Ishikawa (cell line): ENCODE data around the gene TTLL1.

ENCODE experiments used
- CEBPB ChIP-seq: IDR thresholded peaks from 2 replicates; pipeline ENCODE4 v1.6.1; 2012
- CREB1 ChIP-seq: IDR thresholded peaks from 2 replicates; pipeline ENCODE4 v1.6.1; 2012; ENCODE audit warnings: low read depth
- EGR1 ChIP-seq: IDR thresholded peaks from 2 replicates; pipeline ENCODE4 v1.6.1; 2012
- EP300 ChIP-seq: IDR thresholded peaks from 2 replicates; pipeline ENCODE4 v1.6.1; 2012; ENCODE audit warnings: borderline replicate concordance
- FOXM1 ChIP-seq: IDR thresholded peaks from 2 replicates; pipeline ENCODE4 v1.6.1; 2012; ENCODE audit warnings: low read depth, borderline replicate concordance
- NFIC ChIP-seq: IDR thresholded peaks from 2 replicates; pipeline ENCODE4 v1.6.1; 2012
- RAD21 ChIP-seq: IDR thresholded peaks from 2 replicates; pipeline ENCODE4 v1.6.1; 2012; ENCODE audit warnings: low read depth
- TAF1 ChIP-seq: IDR thresholded peaks from 2 replicates; pipeline ENCODE4 v1.6.1; 2012; ENCODE audit warnings: low read depth, mild to moderate bottlenecking
- TCF12 ChIP-seq: IDR thresholded peaks from 2 replicates; pipeline ENCODE4 v1.6.1; 2012; ENCODE audit warnings: low read depth
- TEAD4 ChIP-seq: IDR thresholded peaks from 2 replicates; pipeline ENCODE4 v1.6.1; 2012
- YY1 ChIP-seq: IDR thresholded peaks from 2 replicates; pipeline ENCODE4 v1.6.1; 2012; ENCODE audit warnings: low read depth
- ZBTB7A ChIP-seq: IDR thresholded peaks from 2 replicates; pipeline ENCODE4 v1.6.1; 2012; ENCODE audit warnings: low read depth
- TF ChIP-seq, protein P1 (sequence below): IDR thresholded peaks from 2 replicates; pipeline ENCODE4 v1.6.1; 2012
- TF ChIP-seq, protein P2 (sequence below): IDR thresholded peaks from 2 replicates; pipeline ENCODE4 v1.6.1; 2012; ENCODE audit warnings: low read depth, mild to moderate bottlenecking
- TF ChIP-seq, protein P3 (sequence below): IDR thresholded peaks from 2 replicates; pipeline ENCODE4 v1.6.1; 2012

Gene TTLL1

DNA sequence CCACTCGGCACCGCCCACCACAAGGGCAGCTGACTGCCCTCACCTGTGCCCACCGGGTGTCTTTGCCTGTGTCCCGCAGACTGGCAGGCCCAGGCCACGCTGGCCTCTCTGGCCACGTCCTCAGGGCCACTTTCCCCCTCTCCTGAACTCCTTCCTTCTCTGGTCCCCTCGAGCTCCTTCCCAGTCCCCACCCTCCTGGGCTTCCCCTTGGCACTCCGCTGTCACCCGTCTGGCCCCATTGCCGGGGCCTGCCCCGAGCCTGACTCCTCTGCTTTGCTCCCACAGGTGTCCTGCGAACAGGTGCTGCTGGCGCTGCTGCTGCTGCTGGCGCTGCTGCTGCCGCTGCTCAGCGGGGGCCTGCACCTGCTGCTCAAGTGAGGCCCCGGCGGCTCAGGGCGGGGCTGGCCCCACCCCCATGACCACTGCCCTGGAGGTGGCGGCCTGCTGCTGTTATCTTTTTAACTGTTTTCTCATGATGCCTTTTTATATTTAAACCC lies 39.8 kb upstream of the TTLL1 start:
- peak; percentile 60; the same call in 1 of the 2 replicates for TF ChIP-seq ZBTB7A
- TF ChIP-seq TAF1, result no peak
- no peak for TF ChIP-seq CEBPB
- peak; percentile 60 for TF ChIP-seq NFIC
- TF ChIP-seq, protein P1, sequence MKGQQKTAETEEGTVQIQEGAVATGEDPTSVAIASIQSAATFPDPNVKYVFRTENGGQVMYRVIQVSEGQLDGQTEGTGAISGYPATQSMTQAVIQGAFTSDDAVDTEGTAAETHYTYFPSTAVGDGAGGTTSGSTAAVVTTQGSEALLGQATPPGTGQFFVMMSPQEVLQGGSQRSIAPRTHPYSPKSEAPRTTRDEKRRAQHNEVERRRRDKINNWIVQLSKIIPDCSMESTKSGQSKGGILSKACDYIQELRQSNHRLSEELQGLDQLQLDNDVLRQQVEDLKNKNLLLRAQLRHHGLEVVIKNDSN, result 0 out of 2 replicates have a peak, but pooled peaks have one; percentile 33
- TF ChIP-seq RAD21, result no peak; the same call in 1 of the 2 replicates
- no peak for TF ChIP-seq EGR1
- no peak for TF ChIP-seq CREB1
- no peak for TF ChIP-seq FOXM1
- TF ChIP-seq, protein P2, sequence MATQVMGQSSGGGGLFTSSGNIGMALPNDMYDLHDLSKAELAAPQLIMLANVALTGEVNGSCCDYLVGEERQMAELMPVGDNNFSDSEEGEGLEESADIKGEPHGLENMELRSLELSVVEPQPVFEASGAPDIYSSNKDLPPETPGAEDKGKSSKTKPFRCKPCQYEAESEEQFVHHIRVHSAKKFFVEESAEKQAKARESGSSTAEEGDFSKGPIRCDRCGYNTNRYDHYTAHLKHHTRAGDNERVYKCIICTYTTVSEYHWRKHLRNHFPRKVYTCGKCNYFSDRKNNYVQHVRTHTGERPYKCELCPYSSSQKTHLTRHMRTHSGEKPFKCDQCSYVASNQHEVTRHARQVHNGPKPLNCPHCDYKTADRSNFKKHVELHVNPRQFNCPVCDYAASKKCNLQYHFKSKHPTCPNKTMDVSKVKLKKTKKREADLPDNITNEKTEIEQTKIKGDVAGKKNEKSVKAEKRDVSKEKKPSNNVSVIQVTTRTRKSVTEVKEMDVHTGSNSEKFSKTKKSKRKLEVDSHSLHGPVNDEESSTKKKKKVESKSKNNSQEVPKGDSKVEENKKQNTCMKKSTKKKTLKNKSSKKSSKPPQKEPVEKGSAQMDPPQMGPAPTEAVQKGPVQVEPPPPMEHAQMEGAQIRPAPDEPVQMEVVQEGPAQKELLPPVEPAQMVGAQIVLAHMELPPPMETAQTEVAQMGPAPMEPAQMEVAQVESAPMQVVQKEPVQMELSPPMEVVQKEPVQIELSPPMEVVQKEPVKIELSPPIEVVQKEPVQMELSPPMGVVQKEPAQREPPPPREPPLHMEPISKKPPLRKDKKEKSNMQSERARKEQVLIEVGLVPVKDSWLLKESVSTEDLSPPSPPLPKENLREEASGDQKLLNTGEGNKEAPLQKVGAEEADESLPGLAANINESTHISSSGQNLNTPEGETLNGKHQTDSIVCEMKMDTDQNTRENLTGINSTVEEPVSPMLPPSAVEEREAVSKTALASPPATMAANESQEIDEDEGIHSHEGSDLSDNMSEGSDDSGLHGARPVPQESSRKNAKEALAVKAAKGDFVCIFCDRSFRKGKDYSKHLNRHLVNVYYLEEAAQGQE, result no peak
- TF ChIP-seq EP300, result peak; percentile 45; the same call in 1 of the 2 replicates
- TF ChIP-seq TCF12, result peak; percentile 97
- TF ChIP-seq YY1, result no peak
- TF ChIP-seq TEAD4, result peak; percentile 7; the same call in 1 of the 2 replicates
- TF ChIP-seq, protein P3, sequence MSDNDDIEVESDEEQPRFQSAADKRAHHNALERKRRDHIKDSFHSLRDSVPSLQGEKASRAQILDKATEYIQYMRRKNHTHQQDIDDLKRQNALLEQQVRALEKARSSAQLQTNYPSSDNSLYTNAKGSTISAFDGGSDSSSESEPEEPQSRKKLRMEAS, result peak; percentile 59

DNA sequence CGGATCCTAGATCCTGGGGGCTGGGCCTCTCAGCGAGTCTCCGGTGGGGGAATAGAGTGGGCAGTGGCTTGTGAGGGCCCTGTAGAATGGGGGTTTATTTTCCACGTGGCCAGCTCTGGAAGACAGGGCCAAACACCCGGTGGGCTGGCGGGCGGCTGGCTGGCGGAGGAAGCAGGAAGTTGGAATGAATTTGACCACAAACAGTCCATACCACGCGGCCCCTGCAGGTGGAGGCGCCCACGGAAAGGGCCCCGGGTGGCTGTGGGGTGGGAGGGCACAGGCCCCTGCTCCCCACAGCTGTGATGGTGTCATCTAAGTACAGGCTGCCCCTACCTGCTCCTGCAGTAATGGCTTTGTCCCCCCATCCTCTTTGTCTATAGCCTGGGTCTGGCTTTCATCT lies 38.9 kb upstream of the TTLL1 start:
- TF ChIP-seq NFIC (no peak), YY1 (no peak), CREB1 (no peak), RAD21 (no peak), TAF1 (no peak), EP300 (no peak), FOXM1 (no peak), ZBTB7A (no peak)

DNA sequence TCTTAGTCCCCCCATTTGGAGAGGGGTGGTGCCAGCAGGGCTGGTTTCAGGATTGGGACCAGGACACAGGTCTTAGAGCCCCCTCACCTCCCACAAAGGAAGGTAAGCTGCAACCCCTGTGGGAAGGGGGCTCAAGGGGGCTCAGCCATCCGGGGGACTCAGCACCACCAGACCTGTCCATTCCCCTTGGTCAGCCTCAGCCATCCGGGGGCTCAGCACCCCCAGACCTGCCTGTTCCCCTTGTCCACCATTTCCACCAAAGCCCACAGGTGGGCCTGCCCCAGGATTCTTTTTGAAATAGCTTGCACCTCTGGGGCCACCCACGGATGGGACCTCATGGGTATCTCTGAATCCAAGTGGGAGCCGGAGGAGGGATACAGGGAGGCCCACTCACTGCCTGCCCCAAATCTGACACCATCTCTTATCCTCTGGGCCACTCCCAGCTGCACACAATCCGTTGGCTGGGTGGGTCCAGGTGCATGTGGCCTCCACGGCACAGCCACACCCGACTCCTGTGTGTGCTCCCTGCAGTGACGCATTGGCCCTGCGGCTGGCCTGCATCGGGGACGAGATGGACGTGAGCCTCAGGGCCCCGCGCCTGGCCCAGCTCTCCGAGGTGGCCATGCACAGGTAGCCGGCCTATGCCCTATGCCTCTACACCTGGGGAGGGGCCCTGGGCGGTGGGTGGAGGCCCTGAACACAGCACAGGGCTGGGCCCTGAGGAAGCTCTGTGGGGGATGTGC lies 38.1 kb upstream of the TTLL1 start:
- TF ChIP-seq ZBTB7A, result peak; percentile 69; the same call in 1 of the 2 replicates
- TF ChIP-seq NFIC, result no peak

DNA sequence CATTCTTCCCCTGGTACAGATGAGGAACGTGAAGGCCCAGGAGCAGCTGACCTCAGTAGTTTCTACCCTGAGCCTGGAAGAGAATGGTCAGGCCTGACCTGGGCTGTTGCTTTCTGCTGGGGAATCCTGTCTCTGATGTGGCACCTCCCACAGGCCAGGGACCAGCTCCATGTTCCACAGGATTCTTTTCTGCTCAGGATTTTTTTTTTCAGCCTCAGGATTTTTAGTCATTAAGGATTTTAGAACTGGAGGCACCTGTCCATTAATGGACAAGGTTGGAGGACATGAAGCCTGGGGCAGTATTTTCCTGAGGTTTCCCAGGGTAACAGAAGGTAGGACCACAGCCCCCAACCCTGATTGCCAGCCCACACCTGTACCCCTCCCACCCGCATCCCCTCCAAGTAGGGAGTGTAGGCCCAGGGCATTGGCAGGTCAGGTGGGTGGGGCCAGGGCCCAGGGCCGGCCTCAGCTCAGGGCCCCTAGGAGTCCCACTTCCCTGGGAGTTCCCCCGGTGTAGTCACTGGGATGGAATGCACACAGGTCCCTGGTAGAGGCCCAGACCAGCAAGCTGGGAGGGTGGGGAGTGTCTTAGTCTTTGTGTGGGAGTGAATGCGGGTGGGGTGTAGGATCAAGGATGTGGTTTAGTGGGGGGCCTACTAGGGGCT lies 37.4 kb upstream of the TTLL1 start:
- TF ChIP-seq, protein P2, result no peak
- TF ChIP-seq ZBTB7A (peak; percentile 82), EP300 (peak; percentile 30; the same call in 1 of the 2 replicates), TCF12 (peak; percentile 45), TEAD4 (peak; percentile 64)

DNA sequence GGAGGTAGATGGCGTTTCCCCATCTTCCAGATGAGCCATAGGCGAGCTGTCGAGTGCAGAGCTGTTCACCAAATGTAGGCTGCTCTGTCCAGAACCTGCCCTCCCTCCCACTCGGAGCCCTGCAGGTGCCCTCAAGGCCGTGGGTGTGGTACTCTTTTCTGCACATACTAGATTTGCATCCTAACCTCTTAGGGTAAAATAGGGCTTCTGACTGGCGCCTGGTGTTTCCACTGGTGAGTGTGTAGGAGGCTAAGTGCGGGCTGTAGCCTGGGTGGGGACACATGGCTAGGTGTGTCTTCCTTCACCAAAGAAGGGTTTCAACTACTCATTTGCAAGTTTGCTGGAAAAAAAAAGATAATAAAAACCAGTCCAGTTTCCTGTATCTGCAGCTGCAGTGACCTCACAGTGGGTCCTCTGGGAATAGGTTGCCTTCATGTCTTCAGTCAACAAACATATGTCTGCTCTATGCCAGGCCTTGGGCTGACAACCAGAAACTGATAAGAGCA lies 29.8 kb upstream of the TTLL1 start:
- no peak for TF ChIP-seq RAD21
- no peak for TF ChIP-seq TEAD4
- TF ChIP-seq ZBTB7A, result no peak
- TF ChIP-seq TAF1, result no peak
- TF ChIP-seq, protein P1, result no peak
- TF ChIP-seq, protein P3, result no peak
- no peak for TF ChIP-seq EP300
- no peak for TF ChIP-seq YY1
- TF ChIP-seq FOXM1, result no peak
